GM12865 (cell line): ENCODE results near the gene DUOXA2.
"Not testable (repeated sequence)": the region's sequence is repeated elsewhere in the genome, so short reads cannot be mapped to it uniquely, and the experiment has no call there.

Experiments used
- DNase-seq: peaks from one replicate; pipeline ENCODE4 v3.0.0; 2010; ENCODE audit warnings: low read depth
- H3K4me3 ChIP-seq: 2 replicates; pipeline ENCODE4 v1.5.1; 2011; ENCODE audit warnings: mild to moderate bottlenecking, low read depth, low read length, control low read depth
- TF ChIP-seq, protein P1 (sequence below): IDR thresholded peaks from 2 replicates; pipeline ENCODE4 v1.5.1; 2011; ENCODE audit warnings: low read length, control low read depth, low read depth, inconsistent platforms; ENCODE audit not compliant: insufficient read depth; ENCODE audit errors: missing control alignments

The DUOXA2 gene

DNA sequence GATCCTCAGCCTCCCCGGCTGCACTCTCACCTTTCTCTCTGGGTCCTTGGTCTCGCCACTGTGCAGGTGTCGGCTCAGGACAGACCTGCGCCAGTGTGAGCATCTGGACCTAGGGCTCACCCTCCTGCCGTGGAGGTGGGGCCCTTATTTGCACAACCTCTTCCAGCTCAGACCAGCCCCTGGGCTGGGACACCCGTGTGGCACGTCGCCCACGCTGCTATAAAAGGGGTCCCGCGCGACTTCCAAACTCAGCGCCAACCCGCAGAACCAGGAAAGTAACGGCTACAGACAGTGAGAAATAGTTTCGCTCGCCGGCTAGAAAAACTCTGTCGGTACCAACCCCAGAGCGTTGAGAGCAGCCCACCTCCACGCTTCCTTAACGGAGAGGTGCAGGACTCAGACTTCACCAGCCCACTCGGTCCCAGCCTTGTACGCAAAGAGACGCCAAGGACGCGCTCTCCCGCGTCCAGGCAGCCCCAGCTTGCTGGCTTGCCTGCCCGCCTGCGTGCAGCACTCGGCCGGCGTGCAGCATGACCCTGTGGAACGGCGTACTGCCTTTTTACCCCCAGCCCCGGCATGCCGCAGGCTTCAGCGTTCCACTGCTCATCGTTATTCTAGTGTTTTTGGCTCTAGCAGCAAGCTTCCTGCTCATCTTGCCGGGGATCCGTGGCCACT is at the start of gene DUOXA2, which contains the start of gene DUOX2:
TSS of gene DUOXA2 (plus strand) at position 251 of the 675 bp plus-strand sequence. CDS start at position 531, 280 bp downstream.
TSS of gene DUOX2 (minus strand) at position 97 of the 675 bp plus-strand sequence. CDS start 761 bp downstream, outside the sequence.
- H3K4me3 ChIP-seq, result no peak within 1 kb of the TSS
- TF ChIP-seq, protein P1, sequence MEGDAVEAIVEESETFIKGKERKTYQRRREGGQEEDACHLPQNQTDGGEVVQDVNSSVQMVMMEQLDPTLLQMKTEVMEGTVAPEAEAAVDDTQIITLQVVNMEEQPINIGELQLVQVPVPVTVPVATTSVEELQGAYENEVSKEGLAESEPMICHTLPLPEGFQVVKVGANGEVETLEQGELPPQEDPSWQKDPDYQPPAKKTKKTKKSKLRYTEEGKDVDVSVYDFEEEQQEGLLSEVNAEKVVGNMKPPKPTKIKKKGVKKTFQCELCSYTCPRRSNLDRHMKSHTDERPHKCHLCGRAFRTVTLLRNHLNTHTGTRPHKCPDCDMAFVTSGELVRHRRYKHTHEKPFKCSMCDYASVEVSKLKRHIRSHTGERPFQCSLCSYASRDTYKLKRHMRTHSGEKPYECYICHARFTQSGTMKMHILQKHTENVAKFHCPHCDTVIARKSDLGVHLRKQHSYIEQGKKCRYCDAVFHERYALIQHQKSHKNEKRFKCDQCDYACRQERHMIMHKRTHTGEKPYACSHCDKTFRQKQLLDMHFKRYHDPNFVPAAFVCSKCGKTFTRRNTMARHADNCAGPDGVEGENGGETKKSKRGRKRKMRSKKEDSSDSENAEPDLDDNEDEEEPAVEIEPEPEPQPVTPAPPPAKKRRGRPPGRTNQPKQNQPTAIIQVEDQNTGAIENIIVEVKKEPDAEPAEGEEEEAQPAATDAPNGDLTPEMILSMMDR, result no peak

DNA sequence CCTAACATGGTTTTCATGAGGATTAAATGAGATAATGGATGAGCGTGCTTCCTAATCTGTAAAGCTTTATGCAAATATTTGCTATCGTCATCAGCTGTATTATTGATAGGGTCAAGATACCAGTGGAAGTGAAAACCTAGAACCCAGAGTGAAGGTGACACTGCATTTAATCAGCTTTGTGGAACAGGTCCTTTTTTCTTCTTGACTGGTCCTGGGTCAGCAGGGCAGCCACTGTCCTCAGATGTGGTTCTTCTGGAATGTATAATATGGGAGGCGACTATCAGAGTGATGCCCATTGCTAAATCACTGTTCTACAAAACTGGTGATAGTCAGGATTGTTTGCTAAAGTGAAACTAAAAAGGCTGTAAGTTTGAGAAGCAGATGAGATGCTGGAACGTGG is 49.7 kb upstream of the DUOXA2 start:
- DNase-seq, result no peak
- no peak overlapping the region for H3K4me3 ChIP-seq
- TF ChIP-seq, protein P1, result no peak

More for the DNA sequence above, at the start of gene DUOXA2, which contains the start of gene DUOX2:
- no peak for DNase-seq

DNA sequence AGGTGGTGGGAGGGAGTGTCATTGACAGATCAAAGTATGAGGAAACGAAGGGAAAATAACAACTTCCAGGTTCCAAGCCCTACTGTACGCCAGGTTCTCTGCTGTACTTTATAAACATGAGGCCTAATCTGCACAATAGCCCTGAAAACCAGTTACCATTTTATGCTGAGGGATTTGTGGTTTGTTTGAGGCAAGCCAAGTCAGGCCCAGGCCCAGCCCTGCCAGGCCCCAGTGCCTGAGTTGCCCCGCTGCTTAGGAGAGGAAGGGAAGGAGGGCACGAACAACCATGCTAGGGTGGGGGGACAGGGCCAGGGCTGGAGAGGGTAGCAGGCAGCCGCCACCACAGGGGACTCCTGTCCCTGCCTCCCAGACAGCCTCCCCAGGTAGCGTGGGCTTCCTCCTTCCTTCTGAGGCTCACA is 44.2 kb upstream of the DUOXA2 start:
- not testable (repeated sequence) for H3K4me3 ChIP-seq, DNase-seq

DNA sequence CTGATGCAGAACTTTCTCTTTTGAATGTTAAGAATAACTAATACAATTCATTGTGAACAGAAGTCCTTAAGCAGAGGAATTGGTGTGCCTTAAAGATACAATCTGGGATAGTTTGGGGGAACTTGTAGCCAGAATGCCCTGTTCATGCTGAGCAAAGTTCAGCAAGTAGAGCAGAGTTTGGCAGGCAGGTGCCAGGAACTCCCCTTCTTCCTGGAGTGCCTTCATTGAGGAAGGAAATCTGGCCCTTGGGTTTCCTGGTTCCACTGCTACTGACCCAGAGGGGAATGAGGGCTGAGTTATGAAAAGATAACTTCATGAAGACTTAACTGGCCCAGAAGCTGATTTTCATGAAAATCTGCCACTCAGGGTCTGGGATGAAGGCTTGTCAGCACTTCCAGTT is 40.5 kb upstream of the DUOXA2 start:
- H3K4me3 ChIP-seq, DNase-seq: not testable (repeated sequence)

DNA sequence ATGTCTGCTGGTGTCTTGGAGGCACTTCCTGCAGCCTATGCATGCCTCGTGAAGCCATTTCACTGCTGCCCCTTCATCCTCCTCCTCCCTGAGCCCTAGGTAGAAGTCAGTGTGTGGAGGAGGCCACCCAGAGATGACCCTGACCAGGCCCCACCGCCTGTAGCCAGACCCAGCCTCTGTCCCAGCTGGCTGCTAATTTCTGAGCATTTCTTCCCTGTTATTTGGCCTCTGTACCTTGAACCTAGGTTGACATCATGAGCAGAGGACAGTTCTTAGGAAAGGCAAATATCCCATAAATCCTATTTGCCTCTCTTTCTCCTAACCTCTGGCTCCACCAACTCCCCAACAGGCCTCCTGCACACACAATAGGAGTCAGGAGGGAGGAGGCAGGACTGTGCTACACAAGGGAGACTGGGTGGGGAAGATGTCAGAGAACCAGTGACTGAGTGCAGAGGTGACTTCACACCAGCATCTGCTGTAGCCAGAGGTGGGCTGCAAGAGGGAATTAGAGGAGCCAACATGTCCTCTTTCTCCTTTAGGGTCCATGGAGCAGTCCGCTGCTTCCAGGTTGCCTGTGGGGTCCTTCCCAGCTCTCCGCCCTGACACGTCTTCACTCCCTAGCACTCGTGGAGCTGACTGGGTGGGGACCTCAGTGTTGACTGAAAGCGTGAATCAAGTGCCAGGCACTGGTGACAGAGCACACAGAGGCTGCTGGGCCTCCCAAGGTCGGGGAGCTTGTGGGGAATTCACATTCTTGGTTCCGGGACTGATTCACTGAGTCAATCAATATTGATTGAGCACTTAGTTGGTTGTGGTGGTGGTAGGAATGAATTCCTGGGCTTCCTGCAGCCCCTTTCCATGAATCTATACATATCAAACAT is 38.4 kb upstream of the DUOXA2 start:
- H3K4me3 ChIP-seq, DNase-seq: not testable (repeated sequence)

DNA sequence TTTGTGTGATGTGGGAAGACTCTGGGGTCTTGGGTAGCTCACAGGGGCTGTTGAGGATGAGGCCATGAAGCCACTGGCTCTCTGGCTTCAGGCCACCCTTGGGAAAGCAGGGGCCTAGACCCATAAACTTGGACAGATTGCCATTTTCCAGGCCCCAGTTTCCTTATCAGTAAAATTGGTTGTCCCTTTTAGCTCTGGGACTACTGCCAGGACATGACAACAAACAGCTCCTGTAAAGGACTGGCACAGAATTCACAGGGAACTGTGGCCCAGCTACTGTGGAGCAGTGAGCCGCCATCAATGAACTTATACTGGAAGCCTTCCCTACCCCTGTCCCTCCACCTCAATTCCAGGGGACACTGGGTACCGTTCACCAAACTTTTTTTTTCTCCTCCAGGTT is 36.7 kb upstream of the DUOXA2 start:
- not testable (repeated sequence) for H3K4me3 ChIP-seq, DNase-seq

DNA sequence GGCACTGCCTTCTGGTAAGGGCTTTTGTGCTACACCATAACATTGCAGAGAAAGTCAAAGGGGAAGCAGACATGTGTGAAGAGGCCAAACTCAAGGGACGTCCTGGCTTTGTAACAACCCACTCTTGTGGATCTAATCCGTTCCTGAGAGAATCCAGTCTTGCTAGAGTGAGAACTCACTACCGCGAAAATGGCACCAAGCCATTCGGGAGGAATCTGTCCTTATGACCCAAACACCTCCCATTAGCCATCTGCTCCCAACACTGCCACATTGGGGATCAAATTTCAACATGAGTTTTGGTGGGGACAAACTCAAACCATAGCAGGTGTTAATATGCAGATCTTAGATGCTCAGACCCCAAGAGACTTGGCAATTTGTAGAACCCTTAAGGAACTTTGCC is 34.9 kb upstream of the DUOXA2 start:
- not testable (repeated sequence) for DNase-seq, H3K4me3 ChIP-seq

DNA sequence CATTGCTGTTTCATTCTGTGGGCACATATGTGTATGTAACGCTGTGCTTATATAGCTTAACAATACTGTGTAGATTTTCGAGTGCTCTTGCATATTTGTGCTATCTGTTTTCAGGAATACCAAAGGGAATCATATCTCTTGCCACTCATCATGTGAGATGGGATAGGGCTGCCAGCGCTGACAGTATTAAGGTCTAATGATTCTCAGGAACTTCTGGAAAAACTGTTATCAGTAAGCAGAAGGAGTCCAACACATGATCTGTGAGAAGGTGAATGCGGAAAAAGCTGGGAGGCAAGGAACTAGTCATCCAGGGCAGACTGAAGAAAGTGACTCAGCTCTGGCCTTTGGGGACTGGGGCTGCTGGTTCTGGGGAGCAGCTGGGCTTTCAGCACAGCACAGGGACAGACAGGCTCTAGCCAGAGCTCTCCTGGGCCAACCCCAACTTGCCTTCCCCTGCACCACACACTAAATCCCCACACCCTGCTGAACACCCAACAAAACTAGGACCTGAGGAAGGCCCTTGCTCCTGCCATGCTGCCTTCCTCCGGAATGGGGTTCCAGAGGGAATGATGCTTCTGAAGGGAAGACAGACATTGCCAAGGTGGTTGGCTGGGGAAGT is 34.4 kb upstream of the DUOXA2 start:
- not testable (repeated sequence) for DNase-seq, H3K4me3 ChIP-seq

GRCh38 chr15:45080593-45080992 is 33.5 kb upstream of the DUOXA2 start:
- H3K4me3 ChIP-seq, DNase-seq: not testable (repeated sequence)

DNA sequence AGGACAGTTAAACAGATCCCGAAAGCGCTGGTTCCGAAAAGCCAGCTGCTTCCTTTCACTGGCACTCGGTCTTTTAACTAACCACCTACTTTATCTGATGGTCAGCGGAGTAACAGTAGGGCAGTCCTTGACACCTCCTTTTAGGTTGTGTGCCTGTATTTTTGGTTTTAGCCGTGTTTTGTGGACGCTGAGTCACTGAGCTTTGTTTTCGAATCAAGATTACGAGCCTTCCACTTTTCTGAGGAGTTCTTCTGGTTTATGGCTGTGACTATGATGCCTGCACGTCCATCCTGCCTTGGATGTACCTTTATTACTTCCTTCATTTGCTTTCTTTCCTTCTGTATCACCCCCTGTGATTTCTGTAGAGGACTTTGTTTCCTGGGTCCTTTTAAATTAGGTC is 31.7 kb upstream of the DUOXA2 start:
- DNase-seq, H3K4me3 ChIP-seq: not testable (repeated sequence)

DNA sequence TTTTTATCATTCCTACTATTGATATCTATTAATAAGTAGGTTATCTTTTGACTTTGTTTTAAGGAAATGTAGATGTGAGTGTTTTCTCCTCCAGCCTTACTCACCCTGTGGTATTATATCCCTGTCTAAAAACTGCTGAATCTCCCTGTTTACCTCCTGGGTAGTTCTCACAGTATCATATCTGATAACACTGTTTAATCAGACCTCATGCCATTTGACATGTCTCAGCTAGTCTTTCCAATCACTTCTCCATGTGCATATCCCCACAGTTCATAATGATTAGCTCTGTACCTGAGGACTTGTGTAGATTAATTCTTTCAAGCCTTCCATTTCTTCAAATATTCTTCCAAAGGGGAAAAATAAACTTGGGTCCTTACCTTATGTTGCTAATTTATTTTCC is 30.9 kb upstream of the DUOXA2 start:
- no peak for DNase-seq
- TF ChIP-seq, protein P1, result no peak
- no peak overlapping the region for H3K4me3 ChIP-seq
